GM23338 (cell line): ENCODE results near the gene AASDHPPT. TPM values are rescaled to one million over a fixed set of nuclear protein-coding genes. Genes with fewer than 3 reads are reported as not detected.

Experiments
- ATAC-seq: fragments of 200-7000 bp; cut with Tn5 transposase; 3 replicates; pipeline ENCODE4 v1.9.1; 2020
- DNase-seq: peaks from one replicate; pipeline ENCODE4 v3.0.0-alpha.2; 2015; ENCODE audit warnings: low spot score
- H2AFZ ChIP-seq: fragments of 200-600 bp; sonication (generic); 2 replicates; pipeline ENCODE4 v1.8.0; 2016; ENCODE audit warnings: antibody characterized with exemption, mild to moderate bottlenecking, moderate library complexity
- H3F3A ChIP-seq: fragments of 200-600 bp; sonication (generic); replicated peaks from 2 replicates; pipeline ENCODE4 v1.8.0; 2017; ENCODE audit warnings: antibody characterized with exemption, mixed run types, low read depth
- H3K27ac ChIP-seq: fragments of 200-600 bp; sonication (generic); 2 replicates; pipeline ENCODE4 v1.6.1; 2016; ENCODE audit warnings: low read depth
- H3K27me3 ChIP-seq: fragments of 200-600 bp; sonication (generic); 2 replicates; pipeline ENCODE4 v1.8.0; 2016; ENCODE audit warnings: mild to moderate bottlenecking, mixed run types, moderate library complexity; ENCODE audit not compliant: insufficient read depth
- H3K36me3 ChIP-seq: fragments of 200-600 bp; sonication (generic); 2 replicates; pipeline ENCODE4 v1.8.0; 2016; ENCODE audit warnings: mild to moderate bottlenecking; ENCODE audit not compliant: insufficient read depth
- H3K4me1 ChIP-seq: fragments of 200-600 bp; sonication (generic); 2 replicates; pipeline ENCODE4 v1.8.0; 2016; ENCODE audit warnings: mild to moderate bottlenecking, moderate library complexity; ENCODE audit not compliant: insufficient read depth
- H3K4me2 ChIP-seq: fragments of 200-600 bp; sonication (generic); 2 replicates; pipeline ENCODE4 v1.7.1; 2017; ENCODE audit warnings: mixed run types
- H3K4me3 ChIP-seq: fragments of 200-600 bp; sonication (generic); 2 replicates; pipeline ENCODE4 v1.6.1; 2016; ENCODE audit warnings: mixed run types
- H3K79me2 ChIP-seq: fragments of 200-600 bp; sonication (generic); replicated peaks from 2 replicates; pipeline ENCODE4 v1.8.0; 2017; ENCODE audit warnings: mild to moderate bottlenecking; ENCODE audit not compliant: insufficient read depth
- H3K9me2 ChIP-seq: fragments of 200-600 bp; sonication (generic); 2 replicates; pipeline ENCODE4 v1.8.0; 2017; ENCODE audit not compliant: insufficient read depth
- H4K20me1 ChIP-seq: fragments of 200-600 bp; sonication (generic); replicated peaks from 2 replicates; pipeline ENCODE4 v1.8.0; 2017; ENCODE audit warnings: mild to moderate bottlenecking; ENCODE audit not compliant: insufficient read depth
- H3K27ac Mint-ChIP-seq: 2 replicates; pipeline ENCODE4 v1.8.0; 2020; ENCODE audit warnings: inconsistent platforms, mild to moderate bottlenecking, moderate library complexity, mixed read lengths
- H3K27me3 Mint-ChIP-seq: 3 replicates; pipeline ENCODE4 v1.8.0; 2022; ENCODE audit warnings: low read depth, mild to moderate bottlenecking, moderate library complexity, mixed read lengths, inconsistent platforms; ENCODE audit not compliant: insufficient read depth, poor library complexity
- H3K36me3 Mint-ChIP-seq: 3 replicates; pipeline ENCODE4 v1.8.0; 2021; ENCODE audit warnings: low read depth, mild to moderate bottlenecking, inconsistent platforms, moderate library complexity, mixed read lengths
- H3K4me1 Mint-ChIP-seq: 3 replicates; pipeline ENCODE4 v1.8.0; 2020; ENCODE audit warnings: mild to moderate bottlenecking, inconsistent platforms, mixed read lengths
- H3K4me3 Mint-ChIP-seq: 3 replicates; pipeline ENCODE4 v1.8.0; 2021; ENCODE audit warnings: moderate library complexity, mild to moderate bottlenecking, inconsistent platforms, mixed read lengths
- H3K9me3 Mint-ChIP-seq: 3 replicates; pipeline ENCODE4 v1.8.0; 2020; ENCODE audit warnings: moderate library complexity, mild to moderate bottlenecking, inconsistent platforms, mixed read lengths
- CREB1 ChIP-seq: fragments of 250-450 bp; sonication (Bioruptor Pico); IDR thresholded peaks from 2 replicates; pipeline ENCODE4 v1.5.0; 2020; ENCODE audit warnings: low read depth, mild to moderate bottlenecking, moderate library complexity
- JUNB ChIP-seq: IDR thresholded peaks from one replicate; pipeline ENCODE4 v1.6.1; 2016; ENCODE audit warnings: antibody characterized with exemption; ENCODE audit not compliant: unreplicated experiment
- NANOG ChIP-seq: IDR thresholded peaks from 2 replicates; pipeline ENCODE4 v1.6.1; 2016; ENCODE audit warnings: antibody characterized with exemption, borderline replicate concordance
- POLR2AphosphoS5 ChIP-seq: IDR thresholded peaks from 2 replicates; pipeline ENCODE4 v1.6.1; 2016; ENCODE audit warnings: antibody characterized with exemption, low read depth
- STAT1 ChIP-seq: IDR thresholded peaks from one replicate; pipeline ENCODE4 v1.6.1; 2016; ENCODE audit warnings: antibody characterized with exemption; ENCODE audit not compliant: unreplicated experiment
- ZNF114 ChIP-seq: fragments of 250-450 bp; sonication (Bioruptor Pico); IDR thresholded peaks from 2 replicates; pipeline ENCODE4 v1.5.0; 2020; ENCODE audit warnings: mild to moderate bottlenecking, moderate library complexity
- ZNF331 ChIP-seq: fragments of 250-450 bp; sonication (Bioruptor Pico); IDR thresholded peaks from 2 replicates; pipeline ENCODE4 v1.5.0; 2020; ENCODE audit warnings: low read depth, mild to moderate bottlenecking, moderate library complexity
- polyA plus RNA-seq: library from polyadenylated mRNA; unstranded; fragments of >200 nt; fragmentation: Nextera tagmentation; extraction: Ambion mirVana; gene quantifications from 2 replicates; pipeline ENCODE4 v1.2.1, GENCODE V29; 2016
- total RNA-seq: library from RNA; depleted of rRNA; stranded (reverse); fragments of >200 nt; shearing (Covaris generic); gene quantifications from 2 replicates; pipeline ENCODE4 v1.2.3, GENCODE V29; 2014
- TF ChIP-seq, protein P1 (sequence below): IDR thresholded peaks from 2 replicates; pipeline ENCODE4 v1.6.1; 2016; ENCODE audit warnings: antibody characterized with exemption
- TF ChIP-seq, protein P2 (sequence below): IDR thresholded peaks from one replicate; pipeline ENCODE4 v1.6.1; 2018; ENCODE audit warnings: antibody characterized with exemption; ENCODE audit not compliant: unreplicated experiment
- TF ChIP-seq, protein P3 (sequence below): fragments of 250-450 bp; sonication (Bioruptor Pico); IDR thresholded peaks from 2 replicates; pipeline ENCODE4 v1.5.0; 2020; ENCODE audit warnings: mild to moderate bottlenecking, moderate library complexity

Gene AASDHPPT
- total and polyA plus RNA-seq, 2 experiments from 2014 or later: 49.0 to 62.3 TPM

DNA sequence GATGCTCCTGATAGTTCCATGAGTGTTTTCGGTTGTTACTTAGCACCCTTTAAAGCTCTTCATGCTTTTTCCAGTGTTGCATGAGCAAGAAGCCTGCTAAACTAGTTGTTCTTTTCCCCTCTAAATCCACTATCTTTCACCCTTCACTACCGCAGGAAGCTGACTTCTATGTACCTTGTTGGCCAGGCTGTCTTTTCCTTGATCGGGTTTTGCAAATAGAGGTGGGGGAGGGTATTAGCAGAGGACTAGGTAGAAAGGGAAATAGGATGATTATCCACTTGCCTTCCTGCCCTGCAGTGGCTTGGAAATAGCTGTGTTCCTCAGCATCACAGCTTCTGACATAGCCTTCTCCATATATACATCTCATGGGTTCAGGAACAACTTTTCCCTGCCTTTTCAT lies 23.9 kb downstream of the AASDHPPT start (continued):
- no peak for TF ChIP-seq ZNF331 (CRISPR knock-in tag)
- TF ChIP-seq ZNF114 (CRISPR knock-in tag): no peak
- no peak for TF ChIP-seq POLR2AphosphoS5
- no peak for TF ChIP-seq JUNB
- TF ChIP-seq, protein P1, sequence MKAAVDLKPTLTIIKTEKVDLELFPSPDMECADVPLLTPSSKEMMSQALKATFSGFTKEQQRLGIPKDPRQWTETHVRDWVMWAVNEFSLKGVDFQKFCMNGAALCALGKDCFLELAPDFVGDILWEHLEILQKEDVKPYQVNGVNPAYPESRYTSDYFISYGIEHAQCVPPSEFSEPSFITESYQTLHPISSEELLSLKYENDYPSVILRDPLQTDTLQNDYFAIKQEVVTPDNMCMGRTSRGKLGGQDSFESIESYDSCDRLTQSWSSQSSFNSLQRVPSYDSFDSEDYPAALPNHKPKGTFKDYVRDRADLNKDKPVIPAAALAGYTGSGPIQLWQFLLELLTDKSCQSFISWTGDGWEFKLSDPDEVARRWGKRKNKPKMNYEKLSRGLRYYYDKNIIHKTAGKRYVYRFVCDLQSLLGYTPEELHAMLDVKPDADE: no peak
- no peak for TF ChIP-seq NANOG
- TF ChIP-seq CREB1: no peak
- TF ChIP-seq STAT1: no peak
- TF ChIP-seq, protein P2, sequence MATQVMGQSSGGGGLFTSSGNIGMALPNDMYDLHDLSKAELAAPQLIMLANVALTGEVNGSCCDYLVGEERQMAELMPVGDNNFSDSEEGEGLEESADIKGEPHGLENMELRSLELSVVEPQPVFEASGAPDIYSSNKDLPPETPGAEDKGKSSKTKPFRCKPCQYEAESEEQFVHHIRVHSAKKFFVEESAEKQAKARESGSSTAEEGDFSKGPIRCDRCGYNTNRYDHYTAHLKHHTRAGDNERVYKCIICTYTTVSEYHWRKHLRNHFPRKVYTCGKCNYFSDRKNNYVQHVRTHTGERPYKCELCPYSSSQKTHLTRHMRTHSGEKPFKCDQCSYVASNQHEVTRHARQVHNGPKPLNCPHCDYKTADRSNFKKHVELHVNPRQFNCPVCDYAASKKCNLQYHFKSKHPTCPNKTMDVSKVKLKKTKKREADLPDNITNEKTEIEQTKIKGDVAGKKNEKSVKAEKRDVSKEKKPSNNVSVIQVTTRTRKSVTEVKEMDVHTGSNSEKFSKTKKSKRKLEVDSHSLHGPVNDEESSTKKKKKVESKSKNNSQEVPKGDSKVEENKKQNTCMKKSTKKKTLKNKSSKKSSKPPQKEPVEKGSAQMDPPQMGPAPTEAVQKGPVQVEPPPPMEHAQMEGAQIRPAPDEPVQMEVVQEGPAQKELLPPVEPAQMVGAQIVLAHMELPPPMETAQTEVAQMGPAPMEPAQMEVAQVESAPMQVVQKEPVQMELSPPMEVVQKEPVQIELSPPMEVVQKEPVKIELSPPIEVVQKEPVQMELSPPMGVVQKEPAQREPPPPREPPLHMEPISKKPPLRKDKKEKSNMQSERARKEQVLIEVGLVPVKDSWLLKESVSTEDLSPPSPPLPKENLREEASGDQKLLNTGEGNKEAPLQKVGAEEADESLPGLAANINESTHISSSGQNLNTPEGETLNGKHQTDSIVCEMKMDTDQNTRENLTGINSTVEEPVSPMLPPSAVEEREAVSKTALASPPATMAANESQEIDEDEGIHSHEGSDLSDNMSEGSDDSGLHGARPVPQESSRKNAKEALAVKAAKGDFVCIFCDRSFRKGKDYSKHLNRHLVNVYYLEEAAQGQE: no peak

DNA sequence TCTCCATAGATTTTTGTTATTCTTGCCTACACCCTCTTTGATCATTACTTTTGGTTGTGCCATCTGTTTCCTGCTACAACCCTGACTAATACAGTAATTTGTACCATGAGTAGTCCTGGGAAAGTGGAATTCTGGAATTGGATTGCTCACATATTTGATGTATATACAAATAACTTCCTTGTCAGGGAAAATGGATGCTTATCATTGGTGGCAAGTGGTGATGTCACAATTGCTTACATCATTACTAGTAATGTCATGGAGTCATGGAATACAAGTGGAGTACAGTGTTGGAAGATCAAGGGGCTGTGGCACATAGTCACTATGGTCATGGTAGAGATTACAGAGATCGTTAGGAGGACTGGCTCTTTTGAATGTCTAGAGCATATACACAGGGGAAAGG lies 24.4 kb downstream of the AASDHPPT start:
- DNase-seq: no peak
- Histone ChIP-seq H3K27ac (no peak overlapping the region), H3F3A (no peaks in the 10 kb centered on the region), H3K4me3 (no peak overlapping the region), H4K20me1 (no peaks in the 10 kb centered on the region), H2AFZ (no peak overlapping the region), H3K36me3 (peaks cover 10% of the 10 kb centered on the region), H3K4me2 (peak overlapping the region; percentile 50; the same call in 1 of the 2 replicates), H3K4me1 (peaks cover 13% of the 10 kb centered on the region), H3K27me3 (no peaks in the 10 kb centered on the region), H3K9me2 (peaks cover 11% of the 10 kb centered on the region; the same call in 1 of the 2 replicates), H3K79me2 (no peaks in the 10 kb centered on the region)
- no peak for TF ChIP-seq ZNF114 (CRISPR knock-in tag)
- TF ChIP-seq, protein P1: no peak
- TF ChIP-seq, protein P3, sequence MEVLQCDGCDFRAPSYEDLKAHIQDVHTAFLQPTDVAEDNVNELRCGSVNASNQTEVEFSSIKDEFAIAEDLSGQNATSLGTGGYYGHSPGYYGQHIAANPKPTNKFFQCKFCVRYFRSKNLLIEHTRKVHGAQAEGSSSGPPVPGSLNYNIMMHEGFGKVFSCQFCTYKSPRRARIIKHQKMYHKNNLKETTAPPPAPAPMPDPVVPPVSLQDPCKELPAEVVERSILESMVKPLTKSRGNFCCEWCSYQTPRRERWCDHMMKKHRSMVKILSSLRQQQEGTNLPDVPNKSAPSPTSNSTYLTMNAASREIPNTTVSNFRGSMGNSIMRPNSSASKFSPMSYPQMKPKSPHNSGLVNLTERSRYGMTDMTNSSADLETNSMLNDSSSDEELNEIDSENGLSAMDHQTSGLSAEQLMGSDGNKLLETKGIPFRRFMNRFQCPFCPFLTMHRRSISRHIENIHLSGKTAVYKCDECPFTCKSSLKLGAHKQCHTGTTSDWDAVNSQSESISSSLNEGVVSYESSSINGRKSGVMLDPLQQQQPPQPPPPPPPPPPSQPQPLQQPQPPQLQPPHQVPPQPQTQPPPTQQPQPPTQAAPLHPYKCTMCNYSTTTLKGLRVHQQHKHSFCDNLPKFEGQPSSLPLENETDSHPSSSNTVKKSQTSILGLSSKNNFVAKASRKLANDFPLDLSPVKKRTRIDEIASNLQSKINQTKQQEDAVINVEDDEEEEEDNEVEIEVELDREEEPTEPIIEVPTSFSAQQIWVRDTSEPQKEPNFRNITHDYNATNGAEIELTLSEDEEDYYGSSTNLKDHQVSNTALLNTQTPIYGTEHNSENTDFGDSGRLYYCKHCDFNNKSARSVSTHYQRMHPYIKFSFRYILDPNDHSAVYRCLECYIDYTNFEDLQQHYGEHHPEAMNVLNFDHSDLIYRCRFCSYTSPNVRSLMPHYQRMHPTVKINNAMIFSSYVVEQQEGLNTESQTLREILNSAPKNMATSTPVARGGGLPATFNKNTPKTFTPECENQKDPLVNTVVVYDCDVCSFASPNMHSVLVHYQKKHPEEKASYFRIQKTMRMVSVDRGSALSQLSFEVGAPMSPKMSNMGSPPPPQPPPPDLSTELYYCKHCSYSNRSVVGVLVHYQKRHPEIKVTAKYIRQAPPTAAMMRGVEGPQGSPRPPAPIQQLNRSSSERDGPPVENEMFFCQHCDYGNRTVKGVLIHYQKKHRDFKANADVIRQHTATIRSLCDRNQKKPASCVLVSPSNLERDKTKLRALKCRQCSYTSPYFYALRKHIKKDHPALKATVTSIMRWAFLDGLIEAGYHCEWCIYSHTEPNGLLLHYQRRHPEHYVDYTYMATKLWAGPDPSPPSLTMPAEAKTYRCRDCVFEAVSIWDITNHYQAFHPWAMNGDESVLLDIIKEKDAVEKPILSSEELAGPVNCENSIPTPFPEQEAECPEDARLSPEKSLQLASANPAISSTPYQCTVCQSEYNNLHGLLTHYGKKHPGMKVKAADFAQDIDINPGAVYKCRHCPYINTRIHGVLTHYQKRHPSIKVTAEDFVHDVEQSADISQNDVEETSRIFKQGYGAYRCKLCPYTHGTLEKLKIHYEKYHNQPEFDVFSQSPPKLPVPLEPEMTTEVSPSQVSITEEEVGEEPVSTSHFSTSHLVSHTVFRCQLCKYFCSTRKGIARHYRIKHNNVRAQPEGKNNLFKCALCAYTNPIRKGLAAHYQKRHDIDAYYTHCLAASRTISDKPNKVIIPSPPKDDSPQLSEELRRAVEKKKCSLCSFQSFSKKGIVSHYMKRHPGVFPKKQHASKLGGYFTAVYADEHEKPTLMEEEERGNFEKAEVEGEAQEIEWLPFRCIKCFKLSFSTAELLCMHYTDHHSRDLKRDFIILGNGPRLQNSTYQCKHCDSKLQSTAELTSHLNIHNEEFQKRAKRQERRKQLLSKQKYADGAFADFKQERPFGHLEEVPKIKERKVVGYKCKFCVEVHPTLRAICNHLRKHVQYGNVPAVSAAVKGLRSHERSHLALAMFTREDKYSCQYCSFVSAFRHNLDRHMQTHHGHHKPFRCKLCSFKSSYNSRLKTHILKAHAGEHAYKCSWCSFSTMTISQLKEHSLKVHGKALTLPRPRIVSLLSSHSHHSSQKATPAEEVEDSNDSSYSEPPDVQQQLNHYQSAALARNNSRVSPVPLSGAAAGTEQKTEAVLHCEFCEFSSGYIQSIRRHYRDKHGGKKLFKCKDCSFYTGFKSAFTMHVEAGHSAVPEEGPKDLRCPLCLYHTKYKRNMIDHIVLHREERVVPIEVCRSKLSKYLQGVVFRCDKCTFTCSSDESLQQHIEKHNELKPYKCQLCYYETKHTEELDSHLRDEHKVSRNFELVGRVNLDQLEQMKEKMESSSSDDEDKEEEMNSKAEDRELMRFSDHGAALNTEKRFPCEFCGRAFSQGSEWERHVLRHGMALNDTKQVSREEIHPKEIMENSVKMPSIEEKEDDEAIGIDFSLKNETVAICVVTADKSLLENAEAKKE (CRISPR knock-in tag): no peak
- Mint-ChIP-seq H3K9me3 (no peaks in the 10 kb centered on the region), H3K27ac (no peak overlapping the region), H3K36me3 (peaks cover 14% of the 10 kb centered on the region), H3K4me3 (no peak overlapping the region), H3K4me1 (peaks cover 15% of the 10 kb centered on the region; the same call in 2 of the 3 replicates), H3K27me3 (no peaks in the 10 kb centered on the region)
- ATAC-seq: no peak
